Activated B cell treated with CpG ODN at 0.5 μM for 24 hours (primary cell): ENCODE results near the gene MAN1A1. TPM values are rescaled to one million over a fixed set of nuclear protein-coding genes. Genes with fewer than 3 reads are reported as not detected.
"Not testable (repeated sequence)": the region's sequence is repeated elsewhere in the genome, so short reads cannot be mapped to it uniquely, and the experiment has no call there.

Source experiments
- ATAC-seq: fragments of 200-7000 bp; cut with Tn5 transposase; one replicate; pipeline ENCODE4 v1.10.0; 2021; ENCODE audit warnings: low read depth, mild to moderate bottlenecking, moderate library complexity
- CTCF ChIA-PET: fragments of 350-600 bp; sonication (Branson Sonifier 250); formaldehyde crosslinking; loops from one replicate; lab custom pipeline; 2021; ENCODE audit warnings: antibody characterized with exemption; lab: Charles Lee
- POLR2A ChIA-PET: fragments of 350-600 bp; sonication (Branson Sonifier 250); formaldehyde crosslinking; loops from one replicate; lab custom pipeline; 2021; ENCODE audit warnings: antibody characterized with exemption; lab: Charles Lee
- DNase-seq: peaks from one replicate; pipeline ENCODE4 v3.0.0; 2022
- H3K27ac Mint-ChIP-seq: one replicate; pipeline ENCODE4 v1.8.0; 2020; ENCODE audit warnings: mixed read lengths
- H3K27me3 Mint-ChIP-seq: one replicate; pipeline ENCODE4 v1.8.0; 2021; ENCODE audit warnings: mixed read lengths
- H3K36me3 Mint-ChIP-seq: one replicate; pipeline ENCODE4 v1.8.0; 2021; ENCODE audit warnings: low read depth, mixed read lengths
- H3K4me1 Mint-ChIP-seq: one replicate; pipeline ENCODE4 v1.8.0; 2021; ENCODE audit warnings: mixed read lengths
- H3K4me3 Mint-ChIP-seq: one replicate; pipeline ENCODE4 v1.8.0; 2020; ENCODE audit warnings: mild to moderate bottlenecking, mixed read lengths
- H3K9me3 Mint-ChIP-seq: one replicate; pipeline ENCODE4 v1.8.0; 2020; ENCODE audit warnings: mixed read lengths
- CTCF ChIP-seq: fragments of 200-600 bp; IDR thresholded peaks from one replicate; pipeline ENCODE4 v1.8.0; 2022; ENCODE audit warnings: antibody characterized with exemption, mild to moderate bottlenecking
- intact Hi-C: fragments of 100-400 bp; cut with micrococcal nuclease; formaldehyde crosslinking; loops from one replicate; pipeline ENCODE4 v1.15.1; 2024
- total RNA-seq: library from RNA; stranded (reverse); gene quantifications from 2 replicates; pipeline ENCODE4 v1.2.3, GENCODE V29; 2022

Gene MAN1A1
- total RNA-seq, 1 donor from 2014 or later = 18.1 TPM

DNA sequence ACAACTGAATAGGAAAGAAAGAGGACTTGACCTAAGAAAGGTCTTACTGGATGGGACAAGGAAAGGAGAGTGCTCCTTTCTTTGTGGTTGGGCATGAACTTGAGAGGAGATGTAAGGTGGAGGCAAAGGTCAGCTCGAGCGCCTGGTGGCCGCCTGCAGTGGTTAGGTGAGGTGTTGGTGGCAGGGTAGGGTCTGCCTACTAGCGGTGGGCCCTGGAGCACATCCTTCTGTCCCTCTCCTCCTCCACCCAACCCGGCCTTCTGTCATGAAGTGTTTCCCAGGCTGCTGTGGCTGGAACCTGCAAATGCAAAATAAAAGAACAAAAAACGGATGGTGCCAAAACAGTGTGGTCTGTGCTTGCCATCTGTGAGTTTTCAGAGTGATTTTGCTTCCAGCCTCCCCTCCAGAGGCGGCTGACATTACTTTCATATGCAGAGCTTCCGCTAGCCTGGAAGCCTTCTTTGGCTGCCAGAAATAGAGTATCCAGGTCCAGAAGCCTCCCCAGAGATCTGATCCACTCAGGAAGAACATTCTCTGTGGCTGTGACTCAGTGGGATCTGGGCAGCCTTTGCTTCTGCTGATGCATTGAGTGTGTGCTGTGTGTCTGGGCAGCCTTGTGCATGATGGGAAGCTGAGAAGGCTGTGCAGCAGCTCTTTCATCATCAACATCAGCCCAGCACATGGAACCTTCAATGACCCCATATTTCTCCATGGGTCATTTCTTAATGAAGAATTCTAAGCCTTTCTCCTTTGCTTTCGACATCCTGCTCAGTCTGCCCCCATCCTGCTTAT lies 191.3 kb downstream of the MAN1A1 start:
- POLR2A ChIA-PET = no interaction called here
- no peak for TF ChIP-seq CTCF
- DNase-seq (no peak), ATAC-seq (no peak)
- Mint-ChIP-seq H3K36me3 (no peaks in the 10 kb centered on the region), H3K27ac (no peak overlapping the region), H3K4me1 (peaks cover 5% of the 10 kb centered on the region), H3K9me3 (no peaks in the 10 kb centered on the region), H3K4me3 (no peak overlapping the region), H3K27me3 (peaks cover 3% of the 10 kb centered on the region)
- CTCF ChIA-PET = no interaction called here
- intact Hi-C loops = no loop called here

GRCh38 chr6:119157506-119157815 lies 192.1 kb downstream of the MAN1A1 start:
- intact Hi-C loops = no loop called here
- no peak overlapping the region for H3K27ac Mint-ChIP-seq
- DNase-seq = no peak
- ChIA-PET POLR2A (no interaction called here), CTCF (no interaction called here)
- H3K4me1 Mint-ChIP-seq = no peaks in the 10 kb centered on the region
- H3K27me3 Mint-ChIP-seq = peaks cover 4% of the 10 kb centered on the region
- no peak overlapping the region for H3K4me3 Mint-ChIP-seq
- no peaks in the 10 kb centered on the region for H3K36me3 Mint-ChIP-seq
- H3K9me3 Mint-ChIP-seq = no peaks in the 10 kb centered on the region
- no peak for ATAC-seq
- no peak for TF ChIP-seq CTCF

- ChIA-PET POLR2A (no interaction called here), CTCF (no interaction called here)
- H3K27me3 Mint-ChIP-seq = peaks cover 2% of the 10 kb centered on the region
- no peak for DNase-seq
- H3K9me3 Mint-ChIP-seq = no peaks in the 10 kb centered on the region
- intact Hi-C loops = no loop called here
- H3K27ac Mint-ChIP-seq = no peak overlapping the region
- no peak for TF ChIP-seq CTCF
- H3K4me1 Mint-ChIP-seq = no peaks in the 10 kb centered on the region
- no peak overlapping the region for H3K4me3 Mint-ChIP-seq
- no peak for ATAC-seq
- H3K36me3 Mint-ChIP-seq = no peaks in the 10 kb centered on the region
Measured at GRCh38 chr6:119156757-119157505, 192.6 kb downstream of the MAN1A1 start.

DNA sequence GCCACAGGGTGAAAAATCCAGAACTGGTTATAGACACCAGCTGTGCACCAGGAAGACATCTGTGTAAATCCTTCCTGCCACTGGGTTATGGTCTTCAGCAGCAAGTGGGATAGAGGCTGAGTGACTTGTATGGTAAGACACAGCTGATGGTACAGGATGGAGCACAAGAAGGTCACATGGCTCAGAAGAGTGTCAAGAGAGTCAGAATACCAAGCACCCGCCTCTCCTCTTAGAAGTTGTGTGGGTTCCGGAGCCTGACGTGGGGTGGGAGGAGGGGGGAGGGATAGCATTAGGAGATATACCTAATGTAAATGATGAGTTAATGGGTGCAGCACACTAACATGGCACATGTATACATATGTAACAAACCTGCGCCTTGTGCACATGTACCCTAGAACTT lies 193.5 kb downstream of the MAN1A1 start:
- intact Hi-C loops, CTCF ChIA-PET, H3K27ac Mint-ChIP-seq, H3K4me1 Mint-ChIP-seq, ATAC-seq, POLR2A ChIA-PET, DNase-seq, H3K36me3 Mint-ChIP-seq, H3K27me3 Mint-ChIP-seq, H3K9me3 Mint-ChIP-seq, H3K4me3 Mint-ChIP-seq: not testable (repeated sequence)

DNA sequence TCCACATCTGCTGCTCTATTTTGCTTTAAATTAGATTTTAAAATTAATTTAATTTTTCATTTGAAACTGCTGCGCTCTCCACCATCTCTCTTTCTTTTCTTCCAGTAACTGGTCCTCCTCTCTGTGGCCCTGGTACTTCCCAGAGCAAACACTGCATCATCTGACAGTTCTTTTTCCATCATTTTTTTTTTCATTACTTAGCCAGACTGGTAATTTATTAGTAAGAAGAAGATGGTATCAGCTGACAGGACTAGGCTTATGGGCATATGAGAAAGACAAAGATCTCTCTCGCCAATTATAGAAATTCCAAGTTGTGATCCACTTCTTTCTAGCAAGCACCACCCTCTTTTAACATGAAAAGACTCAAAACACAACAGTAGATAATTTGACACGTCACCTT lies 197.4 kb downstream of the MAN1A1 start:
- H3K4me1 Mint-ChIP-seq = peaks cover 8% of the 10 kb centered on the region
- H3K27ac Mint-ChIP-seq = no peak overlapping the region
- ATAC-seq (no peak), DNase-seq (no peak)
- ChIA-PET CTCF (no interaction called here), POLR2A (no interaction called here)
- H3K36me3 Mint-ChIP-seq = no peaks in the 10 kb centered on the region
- no peak for TF ChIP-seq CTCF
- no peak overlapping the region for H3K4me3 Mint-ChIP-seq
- no peaks in the 10 kb centered on the region for H3K9me3 Mint-ChIP-seq
- peaks cover 4% of the 10 kb centered on the region for H3K27me3 Mint-ChIP-seq
- intact Hi-C loops = no loop called here
